DMS153 (cell line): ENCODE results near the gene DNAH8.
"Not testable (repeated sequence)": the region's sequence is repeated elsewhere in the genome, so short reads cannot be mapped to it uniquely, and the experiment has no call there.

Source experiments
- DNase-seq: peaks from one replicate; lab custom pipeline; 2025; lab: John Stamatoyannopoulos, UW

The DNAH8 gene

DNA sequence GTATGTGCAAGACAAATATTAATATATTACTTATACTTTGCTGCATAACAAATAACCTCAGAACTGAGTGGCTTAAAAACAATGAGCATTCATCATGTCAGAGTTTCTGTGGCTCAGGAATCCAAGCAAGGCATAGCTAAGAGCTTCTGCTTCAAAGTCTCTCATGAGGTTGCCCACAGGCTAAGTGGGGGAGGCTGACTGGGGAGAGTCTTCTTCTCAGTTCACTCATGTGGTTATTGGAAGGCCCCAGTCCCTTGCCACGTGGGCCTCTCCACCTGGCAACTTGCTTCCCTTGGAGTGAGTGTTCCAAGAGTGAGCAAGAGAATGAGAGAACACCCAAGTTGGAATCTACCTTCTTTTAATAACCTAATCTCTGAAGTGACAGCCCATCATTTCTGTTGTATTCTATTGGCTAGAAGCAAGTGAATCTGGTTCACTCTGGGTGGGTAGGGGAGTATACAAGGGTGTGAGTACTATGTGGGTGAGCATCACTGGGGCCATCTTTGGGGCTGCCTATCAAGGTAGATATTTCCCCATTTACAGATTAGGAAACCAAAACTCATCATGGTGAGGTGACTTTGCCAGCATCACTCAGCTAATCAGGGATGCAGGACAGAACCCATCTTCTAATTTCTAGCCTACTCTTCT is 36.0 kb downstream of the DNAH8 start:
- DNase-seq, result no peak

DNA sequence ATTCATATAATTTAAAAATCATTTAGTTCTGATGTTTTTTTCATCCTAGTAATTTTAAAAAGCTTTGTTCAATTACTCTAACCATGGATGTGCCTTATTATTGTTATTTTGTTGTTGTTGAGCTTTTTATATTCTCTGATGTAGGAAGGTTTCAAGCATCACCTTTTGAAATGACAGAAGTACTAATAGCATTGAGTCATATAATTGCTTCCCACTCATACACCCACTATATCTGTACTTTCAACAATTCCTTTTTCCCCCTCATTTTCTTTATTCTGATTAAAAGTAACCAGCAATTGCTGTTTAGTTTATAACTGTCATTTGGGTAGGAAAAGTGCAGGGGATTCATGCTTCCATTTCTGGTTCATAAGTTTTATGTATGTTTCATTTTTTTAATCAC is 38.6 kb downstream of the DNAH8 start:
- DNase-seq, result no peak

DNA sequence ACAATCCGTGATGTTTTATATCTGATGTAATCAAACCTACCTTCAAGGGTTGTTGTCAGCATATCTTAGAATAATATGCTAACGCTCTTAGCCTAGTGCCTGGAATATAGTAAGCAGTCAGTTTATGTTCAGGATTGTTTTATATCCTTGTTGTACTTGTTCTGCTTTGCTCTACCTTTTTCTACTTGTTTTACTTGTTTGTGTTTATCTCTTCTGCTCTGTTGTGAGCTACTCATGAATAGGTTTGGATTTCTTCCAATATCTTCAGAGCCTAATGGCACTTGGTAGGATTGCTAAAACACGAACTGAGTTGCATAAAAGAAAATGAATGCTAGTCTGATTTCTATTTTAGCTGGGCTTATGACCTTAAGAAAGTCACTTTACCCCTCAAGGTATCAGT is 40.1 kb downstream of the DNAH8 start:
- DNase-seq, result no peak

DNA sequence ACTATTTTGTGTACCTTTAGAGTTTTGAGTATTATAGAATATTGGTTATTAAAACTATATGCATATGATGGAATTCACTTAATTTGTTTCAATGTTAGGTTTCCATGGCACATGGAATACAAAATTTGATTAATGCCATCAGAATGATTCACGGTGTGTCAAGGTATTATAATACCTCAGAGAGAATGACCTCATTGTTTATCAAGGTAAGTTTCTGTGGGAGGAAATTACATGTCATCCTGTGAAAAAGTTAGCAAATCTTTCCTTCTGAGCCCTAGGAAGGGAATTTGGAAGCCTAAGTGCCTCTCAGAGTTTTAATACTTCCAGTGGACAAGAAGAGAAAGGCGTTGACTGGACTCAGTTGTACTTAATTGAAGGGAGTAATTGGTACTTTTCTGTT is 40.8 kb downstream of the DNAH8 start:
- no peak for DNase-seq

DNA sequence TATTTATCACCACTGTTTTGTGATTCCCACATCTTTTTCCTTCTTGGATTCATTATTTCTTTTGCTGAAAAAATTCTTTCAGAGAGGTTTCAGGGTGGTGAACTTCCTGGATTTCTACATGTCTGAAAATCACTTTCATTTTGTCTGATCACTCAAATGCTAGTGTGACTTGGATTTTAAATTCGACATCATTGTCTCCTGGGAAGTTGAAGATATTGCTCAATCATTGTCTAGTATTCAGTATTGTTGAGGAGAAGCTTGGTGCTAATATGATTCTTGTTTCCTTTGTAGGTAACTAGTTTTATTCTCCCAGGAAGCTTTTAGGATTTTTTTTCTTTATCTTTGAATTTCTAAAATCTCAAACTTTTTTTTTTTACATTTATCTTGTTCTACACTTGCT is 45.0 kb downstream of the DNAH8 start:
- no peak for DNase-seq

DNA sequence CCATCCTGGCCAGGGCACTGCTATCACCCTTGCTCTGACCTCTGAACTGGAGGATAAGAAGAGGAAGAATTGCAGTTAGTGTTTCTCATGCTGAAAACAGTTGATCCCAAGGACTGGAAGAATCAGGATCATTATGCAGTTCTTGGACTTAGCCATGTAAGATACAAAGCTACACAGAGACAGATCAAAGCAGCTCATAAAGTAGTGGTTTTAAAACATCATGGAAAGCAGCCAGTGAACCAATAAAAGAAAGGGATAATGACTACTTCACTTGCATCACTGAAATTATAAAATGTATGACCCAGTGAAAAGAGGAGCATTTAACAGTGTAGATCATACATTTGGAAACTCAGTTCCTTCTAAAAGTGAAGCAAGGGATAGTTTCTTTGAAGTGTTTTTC is 47.7 kb downstream of the DNAH8 start:
- DNase-seq, result no peak

DNA sequence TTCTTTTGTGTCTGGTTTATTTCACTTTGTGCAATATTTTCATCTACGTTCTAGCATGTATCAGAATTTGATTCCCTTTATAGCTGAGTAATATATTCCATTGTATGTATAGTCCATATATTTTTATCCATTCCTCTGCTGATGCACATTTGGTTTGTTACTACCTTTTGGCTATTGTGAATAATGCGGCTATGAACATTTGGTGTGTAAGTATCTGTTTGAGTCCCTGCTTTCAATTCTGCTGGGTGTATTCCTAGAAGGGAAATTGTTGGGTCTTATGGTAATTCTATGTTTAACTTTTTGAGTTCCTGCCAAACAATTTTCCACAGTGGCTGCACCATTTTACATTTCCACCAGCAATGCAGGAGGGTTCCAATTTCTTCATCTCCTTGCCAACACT is 52.4 kb downstream of the DNAH8 start:
- no peak for DNase-seq

DNA sequence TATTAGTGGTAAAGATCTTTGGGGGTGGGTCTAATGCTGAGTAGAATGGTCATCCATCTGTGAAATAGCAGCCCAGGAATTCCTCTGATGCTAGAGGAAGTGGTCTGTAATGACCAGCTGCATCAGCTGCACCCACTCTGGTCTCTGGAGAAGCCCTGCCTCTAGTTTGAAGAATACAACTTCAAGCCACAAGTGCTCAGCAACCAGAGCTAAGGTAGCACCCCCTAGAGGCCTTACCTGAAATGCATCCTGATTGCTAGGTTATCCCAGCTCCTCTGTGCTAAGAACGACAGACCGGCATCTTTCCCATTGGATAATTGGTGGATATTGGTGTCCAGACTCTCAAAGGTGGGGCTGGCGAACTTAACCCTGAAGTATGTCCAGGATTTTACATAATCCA is 58.2 kb downstream of the DNAH8 start:
- DNase-seq, result no peak

DNA sequence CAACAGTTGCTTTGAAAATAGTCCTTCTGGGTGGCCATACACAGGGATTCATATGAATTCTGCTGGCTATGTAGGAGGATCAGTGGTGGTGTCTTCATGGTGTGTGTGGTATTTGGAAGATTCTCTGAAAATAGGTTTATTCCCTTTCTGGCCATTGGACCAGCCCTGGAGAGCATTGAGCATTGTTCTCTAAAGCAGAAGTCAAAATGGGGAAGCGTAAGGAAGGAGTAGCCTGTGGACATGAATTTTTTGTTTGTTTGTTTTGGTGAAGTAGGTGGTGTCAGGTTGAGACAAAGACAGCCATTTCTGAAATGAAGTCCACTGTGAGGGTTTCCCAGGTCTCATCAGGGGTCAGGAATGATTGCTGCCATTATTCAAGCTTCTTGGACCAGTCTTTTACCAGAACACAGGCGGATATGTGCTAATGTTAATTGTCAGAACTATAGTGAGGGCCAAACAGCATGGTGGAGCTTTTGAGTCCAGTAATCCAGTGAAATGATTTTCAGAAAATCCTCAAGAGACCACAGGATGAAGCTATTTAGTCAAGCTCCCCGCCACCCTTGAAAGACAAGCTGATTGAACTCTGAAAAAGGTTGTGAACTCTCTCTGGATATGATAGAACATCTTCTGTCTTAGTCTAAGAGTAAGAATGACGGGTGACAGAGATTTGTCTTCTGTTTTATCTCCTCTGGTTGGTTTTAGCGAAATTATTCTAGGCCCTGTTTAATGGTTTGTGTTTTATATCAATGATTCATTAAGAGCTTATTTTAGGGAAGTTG is 60.0 kb downstream of the DNAH8 start:
- DNase-seq, result no peak

DNA sequence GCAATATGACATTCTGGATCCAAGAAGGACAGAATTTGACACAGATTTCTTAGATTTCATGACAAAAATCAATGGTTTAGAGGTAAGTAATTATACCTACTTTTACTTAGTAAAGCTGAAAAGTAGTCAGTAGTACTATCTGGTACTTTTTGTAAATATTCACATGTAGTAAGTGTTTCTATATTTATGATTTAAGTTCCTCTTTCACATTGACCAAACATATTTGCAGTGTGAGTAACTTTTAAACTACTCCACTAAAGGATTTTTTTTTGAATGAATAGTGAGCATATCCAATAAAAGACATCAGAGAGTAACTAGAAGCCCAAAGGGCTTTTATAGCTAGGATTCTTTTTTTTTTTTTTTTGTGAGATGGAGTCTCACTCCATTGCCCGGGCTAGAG is 60.8 kb downstream of the DNAH8 start:
- no peak for DNase-seq

DNA sequence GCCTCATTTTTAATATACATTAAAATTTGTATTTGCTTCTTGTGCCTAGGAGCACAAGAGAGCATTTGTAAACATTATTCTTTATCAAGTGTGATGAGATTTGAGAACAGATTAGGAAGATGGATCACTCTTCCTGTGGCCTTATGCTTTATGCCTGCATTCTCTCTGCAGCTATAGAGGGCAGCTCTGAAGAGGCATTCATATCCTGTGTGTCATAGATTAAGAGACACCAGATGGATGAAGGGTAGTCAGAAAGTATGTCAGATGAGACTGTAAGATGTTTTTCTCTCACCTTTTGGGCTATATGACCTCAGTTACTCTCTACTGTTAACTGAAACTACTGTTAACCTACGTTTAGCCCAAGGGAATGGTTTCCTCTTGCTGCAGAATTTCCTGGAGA is 61.4 kb downstream of the DNAH8 start:
- DNase-seq, result no peak

DNA sequence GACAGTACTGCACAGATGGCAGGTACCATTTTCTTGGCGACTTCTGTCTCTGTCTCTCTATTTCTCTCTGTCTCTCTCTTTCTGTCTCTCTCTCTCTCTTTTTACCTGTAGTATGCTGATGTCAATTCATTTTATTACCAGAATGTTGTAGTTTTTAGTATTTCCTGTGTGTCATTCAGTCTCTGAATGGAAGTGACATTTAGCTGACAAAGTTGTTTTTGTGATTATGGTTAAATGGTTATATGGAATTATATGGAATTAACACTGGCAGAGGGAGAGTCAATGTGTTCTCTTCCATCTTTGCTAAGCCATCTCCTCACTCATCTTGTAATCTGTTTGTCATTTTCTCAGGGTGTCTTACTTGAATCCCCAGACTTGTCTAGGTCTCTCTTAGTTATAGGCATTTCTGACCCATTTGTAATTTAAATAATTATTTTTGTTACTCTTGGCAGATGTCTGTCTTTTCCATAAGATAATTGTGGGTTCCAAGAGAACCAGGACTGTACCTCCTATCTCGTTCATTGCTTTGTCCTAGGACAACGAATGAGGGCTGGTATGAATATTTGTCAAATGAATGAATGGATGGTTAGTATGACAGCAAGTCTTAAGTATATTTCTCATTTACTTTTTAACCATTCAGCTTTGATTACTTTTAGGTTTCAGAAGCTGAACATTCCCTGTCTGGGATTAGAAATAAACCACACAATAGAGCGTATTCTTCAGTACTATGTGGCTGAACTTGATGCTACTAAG is 64.4 kb downstream of the DNAH8 start:
- DNase-seq, result no peak

DNA sequence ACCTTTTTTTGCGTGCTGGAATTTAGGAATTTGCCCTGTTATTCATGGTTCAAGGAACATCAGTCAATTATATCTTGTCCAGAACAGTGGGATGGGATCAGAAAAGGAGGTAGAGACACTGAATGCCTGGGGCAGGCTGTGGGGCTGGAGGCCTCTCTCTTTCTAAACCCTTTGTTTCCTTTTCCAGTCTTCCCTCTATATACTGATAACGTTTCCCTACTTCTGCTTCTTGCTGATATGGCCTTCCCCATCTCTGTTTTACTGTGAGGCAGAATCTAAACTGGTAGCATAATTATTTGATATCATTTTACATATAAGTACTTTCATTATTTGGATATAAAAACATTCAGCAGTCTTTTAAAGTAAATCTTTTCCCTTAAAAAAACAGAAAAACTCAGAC is 67.5 kb downstream of the DNAH8 start:
- DNase-seq, result no peak

DNA sequence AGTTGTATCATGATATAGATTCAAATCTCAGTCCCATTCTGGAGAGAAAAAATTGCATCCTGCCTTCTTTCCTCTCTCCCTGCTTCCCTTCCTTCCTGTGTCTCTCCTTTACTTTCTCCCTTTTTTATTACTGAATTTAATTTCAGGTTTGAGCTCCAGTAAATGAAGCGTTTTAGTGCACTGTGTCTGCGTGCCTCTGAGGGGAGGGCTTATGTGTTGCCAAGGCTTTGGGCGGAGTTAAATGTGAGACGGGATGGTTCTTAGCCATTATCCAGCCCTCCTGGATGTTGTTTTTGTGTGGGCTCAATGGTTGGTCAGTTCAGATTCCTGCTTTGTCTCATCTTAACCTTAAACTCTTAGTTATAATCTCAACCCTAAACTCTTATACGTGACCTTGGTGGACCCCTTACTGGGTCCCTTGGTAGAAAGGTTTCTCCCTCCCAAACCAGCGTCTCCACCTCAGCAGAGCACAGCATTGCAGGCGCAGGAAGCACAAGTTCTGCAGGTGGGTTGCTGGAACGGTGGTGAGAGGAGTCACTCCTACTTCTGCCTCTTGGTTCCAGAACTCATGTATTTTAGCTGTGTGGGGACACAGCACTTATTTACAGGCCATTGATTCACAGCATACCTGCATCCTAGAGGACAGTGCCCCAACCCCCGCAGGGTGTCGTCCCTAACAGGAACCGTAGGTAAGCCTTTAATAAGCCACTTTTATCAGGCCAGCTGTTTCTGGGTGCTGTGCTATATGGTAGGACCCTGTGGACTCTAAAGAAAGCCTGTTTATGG is 68.5 kb downstream of the DNAH8 start:
- DNase-seq, result no peak

DNA sequence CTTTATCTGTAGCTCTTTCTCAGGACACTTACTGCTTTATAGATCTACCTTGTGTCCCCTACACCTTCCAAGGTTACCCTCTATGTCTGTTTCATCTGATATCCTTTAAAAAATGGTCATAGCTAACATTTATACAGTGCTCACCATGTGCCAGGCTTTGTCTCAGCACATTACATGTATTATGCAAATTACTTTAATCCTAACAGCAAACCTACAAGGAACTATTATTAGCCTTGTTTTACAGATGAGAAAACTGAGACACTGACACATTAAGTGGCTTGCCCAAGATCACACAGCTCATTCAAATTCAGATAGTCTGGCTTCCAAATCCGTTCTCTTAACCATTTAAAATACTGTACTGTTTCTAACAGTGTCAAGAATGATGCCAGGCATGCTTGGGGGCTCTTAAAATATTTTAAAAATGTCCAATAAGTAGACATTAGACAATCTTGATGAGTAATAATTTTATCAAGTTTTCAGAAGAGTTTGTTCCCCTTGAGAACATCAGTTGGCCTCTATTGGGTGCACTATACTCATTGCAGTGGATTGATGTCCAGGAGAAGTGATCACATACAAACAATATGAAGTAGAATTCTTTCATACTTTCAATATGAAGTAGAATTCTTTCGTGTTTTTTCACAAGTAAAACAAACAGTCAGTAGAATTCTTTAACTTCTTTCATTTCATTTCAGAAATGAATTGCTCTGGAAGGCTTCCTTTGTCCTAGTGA is 69.6 kb downstream of the DNAH8 start:
- DNase-seq, result no peak

DNA sequence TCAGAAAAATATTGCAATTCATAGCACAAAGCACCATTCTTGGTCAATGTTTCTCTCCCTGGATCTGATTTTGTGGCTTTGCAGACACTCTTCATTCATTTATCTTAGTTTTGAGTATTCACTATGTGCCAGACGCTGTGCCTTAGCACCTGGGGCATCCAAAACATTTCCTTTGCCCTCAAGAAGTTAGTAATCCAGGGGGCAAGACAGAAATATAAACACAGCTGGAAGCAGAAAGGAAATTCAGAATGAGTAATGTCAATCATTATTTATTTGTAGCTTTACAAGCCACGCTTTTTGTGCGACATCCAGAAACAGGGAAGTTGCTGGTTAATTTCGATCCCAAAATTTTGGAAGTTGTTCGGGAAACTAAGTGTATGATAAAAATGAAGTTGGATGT is 71.4 kb downstream of the DNAH8 start:
- DNase-seq, result no peak

DNA sequence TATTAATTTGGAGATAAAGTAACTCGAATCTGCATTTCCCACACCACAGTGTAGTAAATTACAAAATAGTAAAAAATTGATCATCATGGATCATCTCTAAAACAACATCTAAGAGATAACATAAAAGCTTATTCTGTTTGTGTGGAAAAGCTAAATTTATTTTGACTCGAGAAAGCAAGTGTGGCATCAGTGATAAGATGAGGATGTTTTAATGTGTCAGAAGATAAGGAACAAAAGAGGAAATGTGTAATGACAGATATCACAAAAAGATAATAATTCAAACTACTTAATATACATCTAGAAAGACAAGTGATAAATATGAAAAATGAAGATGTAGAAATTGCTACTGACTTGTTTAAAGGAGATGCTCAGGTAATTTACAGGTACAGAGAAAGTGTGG is 74.1 kb downstream of the DNAH8 start:
- DNase-seq, result no peak

DNA sequence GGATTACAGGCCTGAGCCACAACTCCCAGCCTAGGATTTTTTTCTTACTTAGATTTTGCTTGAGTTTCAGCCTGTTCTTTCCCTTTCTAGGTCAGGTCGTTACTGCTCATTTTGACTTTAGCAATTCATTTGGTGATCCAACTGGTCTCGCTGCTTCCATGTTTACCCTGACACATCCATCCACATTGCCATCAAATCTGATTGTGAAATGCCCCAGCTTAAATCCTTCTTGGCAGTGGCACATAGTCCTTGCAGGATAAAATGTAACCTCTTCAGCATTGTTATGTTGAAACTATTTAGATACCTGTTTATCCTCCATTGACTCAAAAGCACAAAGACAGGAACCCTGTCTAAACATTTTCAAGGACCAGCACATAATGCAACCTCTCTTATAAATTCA is 77.2 kb downstream of the DNAH8 start:
- no peak for DNase-seq

DNA sequence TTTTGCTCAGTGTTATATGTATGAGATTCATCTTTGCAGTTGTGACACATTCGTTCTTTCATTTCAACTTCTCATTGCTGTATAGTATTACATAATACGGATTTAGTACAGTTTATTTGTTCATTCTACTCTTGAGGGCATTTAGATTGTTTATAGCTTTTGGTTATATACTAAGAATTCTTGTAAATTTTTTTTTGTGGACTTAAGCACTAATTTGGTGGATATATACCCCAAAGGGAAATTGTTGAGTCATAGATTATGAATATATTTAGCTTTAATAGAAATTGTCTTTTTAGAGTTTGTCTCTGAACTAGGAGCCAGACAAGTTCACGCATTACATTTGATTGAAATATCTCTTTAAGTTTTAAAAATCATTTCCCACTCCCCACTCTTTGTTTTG is 79.6 kb downstream of the DNAH8 start:
- no peak for DNase-seq

DNA sequence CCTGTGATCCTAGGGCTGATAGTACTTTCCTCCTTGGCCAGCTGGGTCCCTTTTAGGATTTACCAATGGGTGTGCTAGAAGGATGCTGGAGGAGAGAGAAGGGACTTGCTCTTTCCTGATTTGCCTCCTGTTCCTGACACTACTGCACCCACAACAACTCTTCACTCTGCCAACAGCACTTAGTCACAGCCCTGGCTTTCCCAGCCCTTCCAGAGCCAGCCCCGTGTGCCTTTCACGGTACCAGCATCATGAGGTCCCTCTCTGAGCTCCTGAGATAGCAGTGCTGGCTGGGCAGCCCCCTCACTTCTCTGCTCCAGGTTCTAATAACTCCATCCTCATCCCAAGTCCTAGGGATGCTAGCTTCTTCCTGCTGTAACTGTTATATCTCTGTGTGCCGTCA is 80.9 kb downstream of the DNAH8 start:
- DNase-seq, result no peak

DNA sequence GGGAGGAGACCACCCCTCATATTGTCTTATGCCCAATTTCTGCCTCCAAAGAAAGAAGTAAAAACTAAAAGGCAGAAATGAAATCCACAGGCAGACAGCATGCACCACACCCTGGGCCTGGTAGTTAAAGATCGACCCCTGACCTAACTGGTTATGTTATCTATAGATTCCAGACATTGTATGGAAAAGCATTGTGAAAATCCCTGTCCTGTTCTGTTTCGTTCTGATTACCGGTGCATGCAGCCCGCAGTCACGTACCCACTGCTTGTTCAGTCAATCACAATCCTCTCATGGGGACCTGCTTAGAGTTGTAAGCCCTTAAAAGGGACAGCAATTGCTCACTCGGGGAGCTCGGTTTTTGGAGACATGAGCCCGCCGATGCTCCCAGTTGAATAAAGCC is 81.3 kb downstream of the DNAH8 start:
- not testable (repeated sequence) for DNase-seq

DNA sequence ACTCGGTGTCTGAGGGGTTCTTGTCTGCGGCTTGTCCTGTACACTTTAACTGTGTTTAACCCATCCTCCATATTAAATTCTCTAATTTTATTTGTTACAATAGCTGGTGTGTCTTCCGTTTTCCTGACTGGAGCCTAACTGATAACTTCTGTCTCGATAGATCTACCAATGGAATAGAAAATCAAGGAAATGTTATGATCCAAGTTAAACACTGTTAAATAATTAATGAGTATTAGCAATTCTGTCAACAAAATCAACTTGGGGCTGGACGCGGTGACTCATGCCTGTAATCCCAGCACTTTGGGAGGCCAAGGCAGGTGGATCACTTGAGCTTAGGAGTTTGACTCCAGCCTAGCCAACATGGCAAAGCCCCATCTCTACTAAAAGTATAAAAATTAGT is 81.7 kb downstream of the DNAH8 start:
- DNase-seq, result no peak
